IMR-90 (cell line): ENCODE data around the gene ANKFN1. TPM values are rescaled to one million over a fixed set of nuclear protein-coding genes. Genes with fewer than 3 reads are reported as not detected.

ENCODE experiments used
- ATAC-seq: fragments of 200-7000 bp; cut with Tn5 transposase; 2 replicates; pipeline ENCODE4 v1.9.1; 2020; ENCODE audit warnings: low read depth, mild to moderate bottlenecking, moderate library complexity
- BruUV-seq: library from RNA; stranded (reverse); fragments of 400-500 nt; replicated peaks from 2 replicates; lab custom pipeline; 2021; lab: Mats Ljungman, UMichigan
- CTCF ChIA-PET: fragments of 300-600 bp; formaldehyde crosslinking; extraction: SDS; loops from one replicate; lab custom pipeline; 2021; ENCODE audit warnings: antibody characterized with exemption; lab: Yijun Ruan, JAX
- POLR2A ChIA-PET: fragments of 300-600 bp; sonication (Branson Sonifier 250); formaldehyde crosslinking; loops from one replicate; lab custom pipeline; 2022; ENCODE audit warnings: antibody characterized with exemption; ENCODE audit not compliant: unreplicated experiment; lab: Charles Lee
- DNase-seq: peaks from one replicate; pipeline ENCODE4 v3.0.0; 2013
- H2AFZ ChIP-seq: replicated peaks from 2 replicates; pipeline ENCODE3; 2013; ENCODE audit warnings: low read length, mild to moderate bottlenecking; ENCODE audit not compliant: poor library complexity
- H2AK5ac ChIP-seq: 2 replicates; pipeline ENCODE4 v1.6.1; 2013; ENCODE audit warnings: low read depth, low read length, inconsistent platforms
- H2AK9ac ChIP-seq: replicated peaks from 2 replicates; pipeline ENCODE3; 2013; ENCODE audit warnings: mild to moderate bottlenecking, low read depth, low read length, moderate library complexity; ENCODE audit not compliant: poor library complexity
- H2BK120ac ChIP-seq: 2 replicates; pipeline ENCODE4 v1.6.1; 2013; ENCODE audit warnings: low read depth, low read length, inconsistent platforms
- H2BK15ac ChIP-seq: 3 replicates; pipeline ENCODE4 v1.6.1; 2013; ENCODE audit warnings: low read depth, low read length, inconsistent platforms
- H2BK20ac ChIP-seq: 2 replicates; pipeline ENCODE4 v1.6.1; 2013; ENCODE audit warnings: low read depth, mild to moderate bottlenecking, inconsistent platforms, low read length, moderate library complexity
- H2BK5ac ChIP-seq: 2 replicates; pipeline ENCODE4 v1.6.1; 2013; ENCODE audit warnings: mild to moderate bottlenecking, low read depth, low read length, inconsistent platforms; ENCODE audit not compliant: poor library complexity, severe bottlenecking
- H3K14ac ChIP-seq: replicated peaks from 2 replicates; pipeline ENCODE4 v1.6.1; 2013; ENCODE audit warnings: low read depth, low read length, inconsistent platforms
- H3K18ac ChIP-seq: 2 replicates; pipeline ENCODE4 v1.6.1; 2013; ENCODE audit warnings: low read depth, low read length, control low read depth
- H3K23ac ChIP-seq: 2 replicates; pipeline ENCODE4 v1.6.1; 2013; ENCODE audit warnings: low read depth, low read length, inconsistent platforms
- H3K27ac ChIP-seq: 2 replicates; pipeline ENCODE4 v1.5.1; 2013; ENCODE audit warnings: mild to moderate bottlenecking, control low read depth, low read length; ENCODE audit not compliant: insufficient read depth
- H3K27me3 ChIP-seq: 2 replicates; pipeline ENCODE4 v1.6.1; 2013; ENCODE audit warnings: low read length; ENCODE audit not compliant: control insufficient read depth, insufficient read depth
- H3K36me3 ChIP-seq: 2 replicates; pipeline ENCODE4 v1.6.1; 2013; ENCODE audit warnings: low read length, mixed read lengths; ENCODE audit not compliant: control insufficient read depth, insufficient read depth
- H3K4ac ChIP-seq: 2 replicates; pipeline ENCODE4 v1.6.1; 2013; ENCODE audit warnings: low read depth, low read length, inconsistent platforms
- H3K4me1 ChIP-seq: 2 replicates; pipeline ENCODE4 v1.6.1; 2013; ENCODE audit warnings: low read length, mixed read lengths; ENCODE audit not compliant: control insufficient read depth, insufficient read depth
- H3K4me2 ChIP-seq: 2 replicates; pipeline ENCODE4 v1.6.1; 2013; ENCODE audit warnings: low read depth, mild to moderate bottlenecking, control low read depth, low read length, moderate library complexity
- H3K4me3 ChIP-seq: 2 replicates; pipeline ENCODE4 v1.5.1; 2013; ENCODE audit warnings: low read depth, mild to moderate bottlenecking, control low read depth, low read length, moderate library complexity; ENCODE audit not compliant: insufficient read depth
- H3K56ac ChIP-seq: 2 replicates; pipeline ENCODE4 v1.6.1; 2013; ENCODE audit warnings: low read length, inconsistent platforms; ENCODE audit not compliant: insufficient read depth; ENCODE audit errors: extremely low read depth
- H3K79me1 ChIP-seq, 2 experiments: 2 replicates each; pipeline ENCODE4 v1.6.1; 2013; ENCODE audit warnings: low read length in 2 of 2, inconsistent platforms in 1 of 2, low read depth in 1 of 2
- H3K9ac ChIP-seq: 2 replicates; pipeline ENCODE4 v1.6.1; 2013; ENCODE audit warnings: low read depth, low read length, control low read depth
- H3K9me1 ChIP-seq: 2 replicates; pipeline ENCODE4 v1.6.1; 2013; ENCODE audit warnings: low read length, inconsistent platforms; ENCODE audit not compliant: insufficient read depth
- H3K9me3 ChIP-seq: 2 replicates; pipeline ENCODE4 v1.6.1; 2013; ENCODE audit warnings: low read length; ENCODE audit not compliant: control insufficient read depth, insufficient read depth
- H4K20me1 ChIP-seq: 2 replicates; pipeline ENCODE4 v1.6.1; 2013; ENCODE audit warnings: low read length, inconsistent platforms; ENCODE audit not compliant: insufficient read depth
- H4K5ac ChIP-seq: 2 replicates; pipeline ENCODE4 v1.6.1; 2013; ENCODE audit warnings: mild to moderate bottlenecking, low read depth, low read length, control low read depth
- H4K8ac ChIP-seq, 2 experiments: 2 replicates each; pipeline ENCODE4 v1.6.1; 2013; ENCODE audit warnings: low read depth in 2 of 2, low read length in 2 of 2, control low read depth in 1 of 2, inconsistent platforms in 1 of 2
- H4K91ac ChIP-seq: 2 replicates; pipeline ENCODE4 v1.6.1; 2013; ENCODE audit warnings: low read depth, low read length, inconsistent platforms; ENCODE audit not compliant: insufficient read depth
- CHD1 ChIP-seq: IDR thresholded peaks from 2 replicates; pipeline ENCODE4 v1.6.1; 2012; ENCODE audit warnings: low read depth, low read length, improper control_type of control experiment
- CTCF ChIP-seq: conservative IDR thresholded peaks from 2 replicates; pipeline ENCODE4 v1.5.1; 2012; ENCODE audit warnings: mild to moderate bottlenecking, low read depth, low read length, improper control_type of control experiment
- MAZ ChIP-seq: IDR thresholded peaks from 2 replicates; pipeline ENCODE4 v1.6.1; 2012; ENCODE audit warnings: low read depth, mild to moderate bottlenecking, low read length, improper control_type of control experiment, moderate library complexity, borderline replicate concordance
- MXI1 ChIP-seq: IDR thresholded peaks from 2 replicates; pipeline ENCODE4 v1.6.1; 2012; ENCODE audit warnings: low read depth, mild to moderate bottlenecking, low read length, moderate library complexity, borderline replicate concordance
- NFE2L2 ChIP-seq: fragments of 150-350 bp; IDR thresholded peaks from 2 replicates; pipeline ENCODE4 v1.6.1; 2016; ENCODE audit warnings: low read depth, mild to moderate bottlenecking, low read length
- POLR2A ChIP-seq: IDR thresholded peaks from 2 replicates; pipeline ENCODE4 v1.6.1; 2012; ENCODE audit warnings: mild to moderate bottlenecking, low read depth, low read length
- RAD21 ChIP-seq: IDR thresholded peaks from 2 replicates; pipeline ENCODE4 v1.6.1; 2012; ENCODE audit warnings: low read length, improper control_type of control experiment
- RCOR1 ChIP-seq: IDR thresholded peaks from 2 replicates; pipeline ENCODE4 v1.6.1; 2012; ENCODE audit warnings: mild to moderate bottlenecking, low read length, improper control_type of control experiment; ENCODE audit not compliant: insufficient replicate concordance
- SMC3 ChIP-seq: fragments of 150-350 bp; IDR thresholded peaks from 2 replicates; pipeline ENCODE4 v1.6.1; 2016; ENCODE audit warnings: low read depth, mild to moderate bottlenecking, antibody characterized with exemption, low read length, moderate library complexity
- WGBS, 2 experiments: methylation state at CpG; one replicate each; pipeline versions ENCODE4 v1.1.5 to v1.1.7; 2013; ENCODE audit warnings: missing lambda C conversion rate in 2 of 2; ENCODE audit not compliant: insufficient read length in 1 of 2; ENCODE audit errors: extremely low coverage in 2 of 2; 5-methylcytosine and 5-hydroxymethylcytosine counted together
- dilution Hi-C: fragments of 300-500 bp; cut with HindIII; formaldehyde crosslinking; loops from one replicate; pipeline ENCODE4 v1.14.3; 2018; ENCODE audit warnings: low sequenced_read_pairs; ENCODE audit not compliant: unreplicated experiment
- in situ Hi-C: fragments of 300-500 bp; cut with MboI; formaldehyde crosslinking; loops from 3 replicates; pipeline ENCODE4 v1.14.3; 2019; ENCODE audit warnings: low sequenced_read_pairs, inconsistent platforms, mixed read lengths
- intact Hi-C: fragments of 100-400 bp; cut with micrococcal nuclease; formaldehyde crosslinking; loops from 2 replicates; pipeline ENCODE4 v1.10.0; 2022
- polyA plus RNA-seq, 3 experiments: library from polyadenylated mRNA; depleted of rRNA; stranded (reverse); fragments of >200 nt; gene quantifications; 2 replicates each; pipeline ENCODE4 v1.2.3, GENCODE V29; 2012; ENCODE audit warnings: low replicate concordance in 1 of 3
- total RNA-seq: library from RNA; depleted of rRNA; stranded (reverse); fragments of >200 nt; gene quantifications from 2 replicates; pipeline ENCODE4 v1.2.3, GENCODE V29; 2012
- TF ChIP-seq, protein P1 (sequence below): fragments of 150-350 bp; IDR thresholded peaks from 2 replicates; pipeline ENCODE4 v1.6.1; 2016; ENCODE audit warnings: low read depth, mild to moderate bottlenecking, low read length, moderate library complexity, borderline replicate concordance
- TF ChIP-seq, protein P2 (sequence below): fragments of 150-350 bp; IDR thresholded peaks from 2 replicates; pipeline ENCODE4 v1.6.1; 2017; ENCODE audit warnings: mild to moderate bottlenecking, antibody characterized with exemption, low read length, low read depth

ANKFN1 gene
- total and polyA plus RNA-seq, 2 of the 4 experiments (the other 2 are of a cell fraction): not detected

- Histone ChIP-seq H4K5ac (no peak overlapping the region), H3K23ac (no peak overlapping the region), H2BK15ac (no peak overlapping the region), H3K18ac (no peak overlapping the region), H3K79me1 (no peaks in the 10 kb centered on the region), H3K14ac (no peak overlapping the region), H3K4ac (no peak overlapping the region), H3K4me2 (no peak overlapping the region), H3K27me3 (no peaks in the 10 kb centered on the region), H2BK5ac (no peak overlapping the region), H4K8ac (no peak overlapping the region), H2AK9ac (no peak overlapping the region), H2AK5ac (no peak overlapping the region), H2BK20ac (no peak overlapping the region), H3K27ac (no peak overlapping the region), H3K9me1 (no peaks in the 10 kb centered on the region), H3K9ac (no peak overlapping the region), H3K4me3 (no peak overlapping the region), H4K91ac (no peak overlapping the region), H3K36me3 (no peaks in the 10 kb centered on the region), H2AFZ (no peak overlapping the region), H3K9me3 (no peaks in the 10 kb centered on the region), H2BK120ac (no peak overlapping the region), H3K4me1 (no peaks in the 10 kb centered on the region), H4K20me1 (no peaks in the 10 kb centered on the region), H3K56ac (no peak overlapping the region)
- WGBS, 2 experiments: no CpG with 5 or more reads among the region's 1 CpG
- DNase-seq (no peak), ATAC-seq (no peak)
- TF ChIP-seq POLR2A (no peak), NFE2L2 (no peak), CHD1 (no peak), RCOR1 (no peak), CTCF (no peak), RAD21 (no peak), MAZ (no peak), MXI1 (no peak), SMC3 (no peak)
- TF ChIP-seq, protein P1, sequence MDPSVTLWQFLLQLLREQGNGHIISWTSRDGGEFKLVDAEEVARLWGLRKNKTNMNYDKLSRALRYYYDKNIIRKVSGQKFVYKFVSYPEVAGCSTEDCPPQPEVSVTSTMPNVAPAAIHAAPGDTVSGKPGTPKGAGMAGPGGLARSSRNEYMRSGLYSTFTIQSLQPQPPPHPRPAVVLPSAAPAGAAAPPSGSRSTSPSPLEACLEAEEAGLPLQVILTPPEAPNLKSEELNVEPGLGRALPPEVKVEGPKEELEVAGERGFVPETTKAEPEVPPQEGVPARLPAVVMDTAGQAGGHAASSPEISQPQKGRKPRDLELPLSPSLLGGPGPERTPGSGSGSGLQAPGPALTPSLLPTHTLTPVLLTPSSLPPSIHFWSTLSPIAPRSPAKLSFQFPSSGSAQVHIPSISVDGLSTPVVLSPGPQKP: no peak
- TF ChIP-seq, protein P2, sequence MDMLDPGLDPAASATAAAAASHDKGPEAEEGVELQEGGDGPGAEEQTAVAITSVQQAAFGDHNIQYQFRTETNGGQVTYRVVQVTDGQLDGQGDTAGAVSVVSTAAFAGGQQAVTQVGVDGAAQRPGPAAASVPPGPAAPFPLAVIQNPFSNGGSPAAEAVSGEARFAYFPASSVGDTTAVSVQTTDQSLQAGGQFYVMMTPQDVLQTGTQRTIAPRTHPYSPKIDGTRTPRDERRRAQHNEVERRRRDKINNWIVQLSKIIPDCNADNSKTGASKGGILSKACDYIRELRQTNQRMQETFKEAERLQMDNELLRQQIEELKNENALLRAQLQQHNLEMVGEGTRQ: no peak
- ChIA-PET POLR2A (no interaction called here), CTCF (interaction anchor here (1.0 kb wide), 1 partner anchor 11 kb away, joined by 5 read pairs; no protein-coding TSS in a partner anchor)
- intact Hi-C loops: no loop called here
- in situ Hi-C loops: no loop called here
- BruUV-seq: no TSS peak
- dilution Hi-C loops: no loop called here
Measured at GRCh38 chr17:56407086-56407485, 253.8 kb downstream of the ANKFN1 start.
